Lower leg skin (tissue), 4 donors: ENCODE data around the gene HIF3A. TPM values are rescaled to one million over a fixed set of nuclear protein-coding genes. Genes with fewer than 3 reads are reported as not detected.

Experiments used
- DNase-seq, 2 donors: peaks; one replicate each; pipeline ENCODE4 v3.0.0-alpha.2; 2019; ENCODE audit warnings: low spot score in 2 of 2
- H3K4me3 ChIP-seq: fragments of 200-600 bp; sonication (generic); 2 replicates; pipeline ENCODE4 v1.5.1; 2017; ENCODE audit warnings: mild to moderate bottlenecking, low read depth; ENCODE audit not compliant: poor library complexity, severe bottlenecking
- POLR2A ChIP-seq, 2 donors: fragments of 450-650 bp; IDR thresholded peaks; one replicate each; pipeline ENCODE4 v1.6.1; 2016 to 2017; ENCODE audit warnings: antibody characterized with exemption in 2 of 2, mild to moderate bottlenecking in 1 of 2, moderate library complexity in 1 of 2
- WGBS, 2 donors: methylation state at CpG; one replicate each; pipeline ENCODE4 v1.1.5; 2018; 5-methylcytosine and 5-hydroxymethylcytosine counted together
- intact Hi-C: fragments of 100-400 bp; cut with DNase I; formaldehyde crosslinking; loops from one replicate; pipeline ENCODE4 v1.15.0; 2023; ENCODE audit warnings: low total_unique reads
- total RNA-seq, 4 donors: library from RNA; depleted of rRNA; stranded (reverse); fragments of >200 nt; gene quantifications; one replicate each; pipeline ENCODE4 v1.1.0, GENCODE V29; 2016
- TF ChIP-seq, protein P1 (sequence below), 3 donors: fragments of 450-650 bp; IDR thresholded peaks; one replicate each; pipeline ENCODE4 v1.5.1; 2016; ENCODE audit warnings: antibody characterized with exemption in 3 of 3, mild to moderate bottlenecking in 3 of 3, moderate library complexity in 2 of 3

Gene HIF3A
- total RNA-seq, 4 donors from 2014 or later, result 7.7 to 28.3 (median 16.6) TPM

- intact Hi-C loops, result no loop called here
- TF ChIP-seq, protein P1, sequence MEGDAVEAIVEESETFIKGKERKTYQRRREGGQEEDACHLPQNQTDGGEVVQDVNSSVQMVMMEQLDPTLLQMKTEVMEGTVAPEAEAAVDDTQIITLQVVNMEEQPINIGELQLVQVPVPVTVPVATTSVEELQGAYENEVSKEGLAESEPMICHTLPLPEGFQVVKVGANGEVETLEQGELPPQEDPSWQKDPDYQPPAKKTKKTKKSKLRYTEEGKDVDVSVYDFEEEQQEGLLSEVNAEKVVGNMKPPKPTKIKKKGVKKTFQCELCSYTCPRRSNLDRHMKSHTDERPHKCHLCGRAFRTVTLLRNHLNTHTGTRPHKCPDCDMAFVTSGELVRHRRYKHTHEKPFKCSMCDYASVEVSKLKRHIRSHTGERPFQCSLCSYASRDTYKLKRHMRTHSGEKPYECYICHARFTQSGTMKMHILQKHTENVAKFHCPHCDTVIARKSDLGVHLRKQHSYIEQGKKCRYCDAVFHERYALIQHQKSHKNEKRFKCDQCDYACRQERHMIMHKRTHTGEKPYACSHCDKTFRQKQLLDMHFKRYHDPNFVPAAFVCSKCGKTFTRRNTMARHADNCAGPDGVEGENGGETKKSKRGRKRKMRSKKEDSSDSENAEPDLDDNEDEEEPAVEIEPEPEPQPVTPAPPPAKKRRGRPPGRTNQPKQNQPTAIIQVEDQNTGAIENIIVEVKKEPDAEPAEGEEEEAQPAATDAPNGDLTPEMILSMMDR (IDR thresholded peaks at IDR 0.05), result no peak
- TF ChIP-seq POLR2A (IDR thresholded peaks at IDR 0.05), result no peak
- DNase-seq, result no peak
- WGBS, 2 donors, result 73 to 79% methylated on average over 5 of the region's 5 CpGs
- no peak overlapping the region for H3K4me3 ChIP-seq
Observed at GRCh38 chr19:46347985-46348384, 51.1 kb downstream of the HIF3A start.

DNA sequence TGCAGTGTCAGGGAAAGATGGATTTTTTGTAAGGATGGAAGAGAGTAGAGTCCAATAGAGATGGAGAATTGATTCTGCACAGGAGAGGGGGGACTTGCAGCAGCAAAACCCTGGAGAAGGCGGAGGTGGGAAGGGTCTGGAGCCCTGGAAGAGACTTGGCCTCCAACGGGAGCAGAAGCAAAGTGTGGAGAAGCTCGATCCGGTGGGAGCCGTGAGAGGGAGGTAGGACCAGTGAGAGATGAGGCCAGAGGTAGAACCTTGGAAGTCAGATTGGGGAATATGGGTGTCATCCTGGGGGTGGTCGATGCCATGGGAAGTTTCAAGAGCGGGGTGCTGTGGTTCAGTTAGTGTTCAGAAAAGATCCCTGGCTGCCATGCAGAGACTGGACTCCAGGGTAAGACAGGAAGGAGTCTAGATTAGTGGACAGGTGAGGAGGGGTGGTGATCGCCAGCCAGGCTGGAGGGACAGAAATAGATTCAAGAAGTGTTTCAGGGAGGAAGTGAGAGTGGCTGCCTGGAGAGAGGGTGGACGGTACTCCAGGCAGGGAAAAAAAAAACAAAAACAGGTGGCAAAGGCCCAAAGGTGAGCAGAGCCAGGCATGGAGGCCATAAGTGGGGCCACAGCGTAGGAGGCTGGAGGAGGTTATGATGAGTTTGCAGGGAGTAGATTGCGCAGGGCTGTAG, 52.6 kb downstream of the HIF3A start:
- H3K4me3 ChIP-seq, result no peak overlapping the region
- intact Hi-C loops, result no loop called here
- WGBS, 2 donors, result 72 to 81% methylated on average over 11 of the region's 11 CpGs
- DNase-seq, result no peak
- TF ChIP-seq, protein P1 (IDR thresholded peaks at IDR 0.05), result no peak
- TF ChIP-seq POLR2A (IDR thresholded peaks at IDR 0.05), result no peak

DNA sequence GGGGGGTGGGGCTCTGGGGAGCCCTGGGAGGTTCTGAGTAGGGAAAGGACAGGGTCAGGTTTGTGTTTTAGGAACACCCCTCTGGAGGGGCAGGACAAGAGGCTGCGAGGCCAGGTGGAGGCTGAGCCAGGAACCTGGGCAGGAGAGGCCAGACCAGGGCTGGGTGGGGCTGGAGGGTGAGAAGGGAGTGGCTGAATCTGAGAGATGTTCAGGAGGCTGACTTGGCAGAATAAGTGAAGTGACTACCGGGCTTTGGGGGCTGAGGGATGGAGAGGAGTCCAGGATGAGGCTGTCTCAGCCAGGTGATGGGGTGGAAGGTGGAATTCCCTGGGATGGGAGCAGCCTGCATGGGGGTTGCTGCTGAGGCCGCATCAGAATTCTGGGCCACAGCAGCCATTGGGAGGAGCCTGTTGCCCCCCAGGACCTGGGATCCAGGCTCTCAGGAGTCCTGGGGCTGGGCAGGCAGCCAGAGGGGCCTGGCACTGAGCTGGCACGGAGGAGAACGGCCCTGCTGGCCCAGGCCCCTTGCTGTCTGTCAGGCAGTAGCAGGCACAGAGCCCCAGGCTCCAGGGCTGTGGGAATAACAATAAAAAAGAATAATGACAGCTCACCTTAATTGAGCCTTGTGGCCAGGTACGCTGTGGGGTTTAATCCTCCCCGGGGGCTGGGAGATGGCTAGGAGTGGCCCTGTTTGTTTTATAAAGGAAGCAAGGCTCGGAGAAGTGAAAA, 53.4 kb downstream of the HIF3A start:
- intact Hi-C loops, result no loop called here
- TF ChIP-seq, protein P1 (IDR thresholded peaks at IDR 0.05), result no peak
- no peak for TF ChIP-seq POLR2A (IDR thresholded peaks at IDR 0.05)
- WGBS, 2 donors, result 21 to 29% methylated on average over 8 of the region's 8 CpGs
- H3K4me3 ChIP-seq, result no peak overlapping the region
- DNase-seq, result no peak

DNA sequence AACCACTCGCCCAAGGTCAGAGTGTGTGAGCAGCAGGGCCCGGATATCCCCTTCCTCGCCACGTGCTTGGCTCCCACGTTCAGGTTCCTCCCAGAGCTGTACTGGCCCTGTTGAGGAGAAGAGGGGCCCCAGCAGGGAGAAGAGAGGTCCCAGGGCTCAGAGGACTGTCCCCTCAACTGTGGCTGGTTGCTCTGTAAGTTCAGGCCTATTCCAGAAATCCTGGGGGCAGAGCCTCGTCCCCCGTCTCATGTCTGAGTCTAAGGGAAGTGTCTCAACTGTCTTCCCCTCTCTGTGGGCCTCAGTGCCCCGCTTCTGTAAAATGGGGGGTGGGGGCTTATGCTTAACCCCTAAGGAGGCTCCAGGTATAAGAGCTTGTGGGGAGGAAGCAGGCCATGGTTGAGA, 53.9 kb downstream of the HIF3A start:
- intact Hi-C loops, result no loop called here
- TF ChIP-seq POLR2A (IDR thresholded peaks at IDR 0.05), result no peak
- TF ChIP-seq, protein P1 (IDR thresholded peaks at IDR 0.05), result no peak
- H3K4me3 ChIP-seq, result no peak overlapping the region
- 35 to 39% methylated on average over 8 of the region's 8 CpGs for WGBS, 2 donors
- no peak for DNase-seq

- TF ChIP-seq, protein P1 (IDR thresholded peaks at IDR 0.05), result no peak
- no peak for TF ChIP-seq POLR2A (IDR thresholded peaks at IDR 0.05)
- no peak for DNase-seq
- intact Hi-C loops, result no loop called here
- no peak overlapping the region for H3K4me3 ChIP-seq
- WGBS, 2 donors, result 20 to 26% methylated on average over 14 to 18 of the region's 18 CpGs
Observed at GRCh38 chr19:46351241-46352041, 54.6 kb downstream of the HIF3A start.
